ENCODE results near the gene SHC3.

The SHC3 gene

GRCh38 chr9:88996921-88997235, 181.7 kb downstream of the SHC3 start:
- no peak for DNase-seq

- DNase-seq, result no peak
Observed at GRCh38 chr9:88996046-88996920, 182.3 kb downstream of the SHC3 start.

GRCh38 chr9:88995627-88996026, 183.0 kb downstream of the SHC3 start:
- DNase-seq, result no peak

- DNase-seq, result no peak
Observed at GRCh38 chr9:88995200-88995577, 183.4 kb downstream of the SHC3 start.

- no peak for DNase-seq
Observed at GRCh38 chr9:88994469-88995199, 184.0 kb downstream of the SHC3 start.

GRCh38 chr9:88993871-88994460, 184.7 kb downstream of the SHC3 start:
- no peak for DNase-seq

GRCh38 chr9:88993327-88993726, 185.3 kb downstream of the SHC3 start:
- DNase-seq, result no peak

GRCh38 chr9:88992556-88992955, 186.1 kb downstream of the SHC3 start:
- no peak for DNase-seq

GRCh38 chr9:88991066-88992034, 187.3 kb downstream of the SHC3 start, which contains the start of gene S1PR3:
Gene S1PR3 (plus strand): TSS chr9:88991468. CDS start chr9:89001201, 9,733 bp downstream.
- no peak for DNase-seq

GRCh38 chr9:88990729-88991065, 187.9 kb downstream of the SHC3 start:
- DNase-seq, result no peak

- no peak for DNase-seq
Observed at GRCh38 chr9:88990041-88990728, 188.4 kb downstream of the SHC3 start.

- no peak for DNase-seq
Observed at GRCh38 chr9:88988796-88989641, 189.6 kb downstream of the SHC3 start.

- no peak for DNase-seq
Observed at GRCh38 chr9:88987661-88988060, 191.0 kb downstream of the SHC3 start.

GRCh38 chr9:88986776-88987175, 191.8 kb downstream of the SHC3 start:
- DNase-seq, result no peak

GRCh38 chr9:88985616-88986015, 193.0 kb downstream of the SHC3 start:
- no peak for DNase-seq

- DNase-seq, result no peak
Observed at GRCh38 chr9:88984543-88984883, 194.1 kb downstream of the SHC3 start.

GRCh38 chr9:88983865-88984542, 194.6 kb downstream of the SHC3 start:
- DNase-seq, result no peak

GRCh38 chr9:88980740-88981203, 197.8 kb downstream of the SHC3 start:
- no peak for DNase-seq

GRCh38 chr9:88979791-88980190, 198.8 kb downstream of the SHC3 start:
- no peak for DNase-seq

- no peak for DNase-seq
Observed at GRCh38 chr9:88979021-88979420, 199.6 kb downstream of the SHC3 start.

- DNase-seq, result no peak
Observed at GRCh38 chr9:88978034-88978433, 200.6 kb downstream of the SHC3 start.

All from DMS53 (cell line).